AG04449 (cell line): ENCODE results near the gene AUNIP.

ENCODE experiments used
- CTCF ChIA-PET: fragments of 350-600 bp; formaldehyde crosslinking; extraction: SDS; loops from one replicate; lab custom pipeline; 2021; ENCODE audit warnings: antibody characterized with exemption; lab: Yijun Ruan, JAX
- POLR2A ChIA-PET: fragments of 400-600, 350-600 bp; formaldehyde crosslinking; extraction: SDS; loops from one replicate; lab custom pipeline; 2020; ENCODE audit warnings: antibody characterized with exemption, inconsistent platforms; lab: Yijun Ruan, JAX
- DNase-seq: peaks from one replicate; pipeline ENCODE4 v3.0.0-alpha.2; 2010; ENCODE audit warnings: low read depth, low spot score
- H3K4me3 ChIP-seq: 2 replicates; pipeline ENCODE4 v1.5.1; 2011; ENCODE audit warnings: low read depth, mild to moderate bottlenecking, control low read depth, low read length
- CTCF ChIP-seq: IDR thresholded peaks from one replicate; pipeline ENCODE4 v1.5.1; 2011; ENCODE audit warnings: mild to moderate bottlenecking, moderate library complexity, low read length, control low read depth, inconsistent platforms; ENCODE audit not compliant: insufficient read depth; ENCODE audit errors: missing control alignments

Gene AUNIP

DNA sequence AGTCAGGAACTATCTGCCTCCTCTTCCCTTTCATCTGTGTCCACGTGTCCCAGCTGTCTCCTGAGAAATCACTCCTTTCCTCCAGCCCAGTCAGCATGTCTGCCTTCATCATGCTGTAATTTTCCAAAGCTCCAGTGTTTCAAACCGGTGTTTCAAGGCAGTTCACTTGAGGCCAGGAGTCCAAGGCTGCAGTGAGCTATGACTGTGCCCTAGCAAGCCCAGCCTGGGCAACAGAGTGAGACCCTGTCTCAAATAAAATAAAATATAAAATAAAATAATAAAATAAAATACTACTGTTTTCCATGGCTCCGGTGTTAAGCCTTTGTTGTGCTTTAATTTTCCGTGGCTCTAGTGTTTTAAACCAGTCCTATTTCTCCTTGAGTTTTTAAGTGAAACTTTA is 67.1 kb downstream of the AUNIP start:
- no peak for DNase-seq
- ChIA-PET CTCF (interaction anchor here (1.3 to 24.7 kb wide), 4 partner anchors 12 to 180 kb away, joined by 3 to 468 read pairs (median 3); partner anchors contain the start of gene MAN1C1), POLR2A (no interaction called here)
- H3K4me3 ChIP-seq = no peak overlapping the region
- TF ChIP-seq CTCF = no peak

DNA sequence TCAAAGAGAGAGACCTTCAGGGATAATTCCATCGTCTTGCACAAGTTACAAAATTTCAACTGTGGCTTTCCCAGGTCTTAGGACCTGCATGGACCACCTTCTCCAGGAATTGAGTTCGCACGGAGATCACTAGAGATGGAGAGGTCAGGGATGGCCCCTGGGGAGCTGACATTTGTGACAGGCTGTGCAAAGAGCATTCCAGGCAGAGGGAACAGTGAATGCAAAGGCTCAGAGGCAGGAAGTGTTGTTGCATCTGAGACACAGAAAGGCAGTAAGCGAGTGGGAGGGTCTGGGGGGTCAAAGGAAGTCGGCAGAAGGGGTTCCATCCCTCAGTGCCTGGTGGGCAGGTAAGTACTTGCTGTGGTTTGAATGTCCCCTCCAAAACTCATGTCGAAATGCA is 68.8 kb downstream of the AUNIP start:
- DNase-seq = no peak
- H3K4me3 ChIP-seq = no peak overlapping the region
- ChIA-PET CTCF (no interaction called here), POLR2A (no interaction called here)
- TF ChIP-seq CTCF = no peak

DNA sequence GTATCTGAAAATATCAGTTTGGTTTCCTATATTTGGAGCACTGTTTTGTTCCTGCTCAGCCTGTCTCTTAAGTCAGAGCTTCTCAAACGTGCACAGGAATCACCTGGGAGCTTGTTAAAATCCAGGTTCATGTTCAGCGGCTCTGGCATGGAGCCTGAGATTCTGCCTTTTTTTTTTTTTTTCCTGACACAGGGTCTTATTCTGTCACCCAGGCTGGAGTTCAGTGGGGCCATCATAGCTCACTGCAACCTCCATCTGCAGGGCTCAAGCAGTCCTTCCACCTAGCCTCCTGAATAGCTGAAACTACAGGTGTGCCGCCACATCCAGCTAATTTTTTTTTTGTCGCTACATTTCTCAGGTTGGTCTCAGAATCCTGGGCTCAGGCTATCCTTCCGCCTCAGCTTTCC is 71.5 kb downstream of the AUNIP start:
- CTCF ChIA-PET = interaction anchor here (1.2 to 2.7 kb wide), 6 partner anchors 8 to 181 kb away, joined by 3 to 12 read pairs (median 6); no protein-coding TSS in a partner anchor
- H3K4me3 ChIP-seq = no peak overlapping the region
- no peak for TF ChIP-seq CTCF
- POLR2A ChIA-PET = no interaction called here
- no peak for DNase-seq

DNA sequence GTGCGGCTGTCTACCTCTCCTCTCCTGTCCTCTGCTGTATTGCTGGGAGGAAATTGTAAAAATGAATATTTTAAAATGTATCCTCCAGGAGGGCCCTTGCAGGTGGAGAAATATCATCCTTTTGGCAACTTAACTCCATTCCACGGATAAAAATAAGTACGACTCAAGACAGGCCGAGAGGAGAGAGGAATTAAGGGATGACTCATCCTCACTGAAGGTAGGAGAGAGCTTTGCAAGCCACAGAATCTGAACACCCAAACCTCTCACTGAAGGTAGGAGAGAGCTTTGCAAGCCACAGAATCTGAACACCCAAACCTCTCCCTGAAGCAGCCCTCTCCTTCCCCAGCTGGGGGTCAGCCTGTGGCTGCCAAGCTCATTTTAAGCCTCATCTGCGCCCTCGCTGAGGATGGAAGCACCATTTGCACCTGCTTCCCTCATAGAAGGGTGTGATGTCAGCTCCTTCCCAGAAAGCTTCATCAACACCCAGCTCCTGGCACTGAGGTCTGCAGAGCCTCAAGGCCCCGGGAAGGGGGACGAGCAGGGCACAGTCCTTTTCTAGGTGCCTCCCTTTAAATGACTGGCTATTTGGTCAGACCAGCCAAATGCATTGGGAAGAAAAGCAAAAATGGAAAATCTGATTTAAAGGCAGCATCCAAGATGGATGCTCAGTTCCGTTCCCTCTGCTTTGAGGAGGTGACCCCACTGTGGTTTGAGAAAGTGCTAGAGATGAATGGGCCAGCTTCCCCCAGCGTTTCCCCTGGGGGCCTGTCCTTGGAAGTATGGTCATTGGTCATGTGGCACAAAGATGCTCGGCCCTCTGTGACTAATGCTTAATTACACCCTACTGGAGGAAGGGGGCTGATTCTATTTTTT is 72.1 kb downstream of the AUNIP start:
- no peak for DNase-seq
- TF ChIP-seq CTCF = no peak
- ChIA-PET POLR2A (no interaction called here), CTCF (interaction anchor here (0.9 to 2.7 kb wide), 7 partner anchors 9 to 180 kb away, joined by 3 to 12 read pairs (median 5); no protein-coding TSS in a partner anchor)
- no peak overlapping the region for H3K4me3 ChIP-seq

DNA sequence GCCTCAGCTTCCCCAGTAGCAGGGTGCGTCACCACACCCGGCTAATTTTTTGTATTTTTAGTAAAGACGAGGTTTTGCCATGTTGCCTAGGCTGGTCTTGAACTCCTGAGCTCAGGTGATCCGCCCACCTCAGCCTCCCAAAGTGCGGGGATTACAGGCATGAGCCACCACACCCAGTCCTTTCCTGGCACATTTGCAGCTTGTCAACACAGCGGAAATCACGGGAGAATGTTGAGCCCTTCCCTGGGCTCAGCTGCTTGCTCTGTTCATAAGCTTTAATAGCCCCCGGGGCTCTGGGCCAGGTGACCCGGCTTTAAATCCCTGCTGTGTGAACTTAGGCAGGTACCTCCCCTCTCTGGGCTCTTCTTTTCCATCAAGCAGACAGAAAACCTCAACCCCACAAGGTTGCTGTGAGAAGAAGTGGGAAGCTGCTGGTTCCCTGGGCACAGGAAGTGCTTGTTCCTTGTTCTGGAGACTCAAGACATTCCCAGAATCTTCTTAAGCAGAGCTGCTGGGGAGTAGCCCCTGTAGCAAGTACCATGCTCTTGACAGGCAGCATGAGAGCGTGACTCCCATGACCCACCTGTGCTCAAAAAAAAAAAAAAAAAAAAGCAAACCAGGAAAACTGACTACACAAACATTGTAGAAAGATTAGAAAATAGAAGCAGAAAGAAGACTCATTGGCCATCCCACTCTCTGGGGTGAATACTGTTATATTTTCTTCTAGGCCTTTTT is 73.8 kb downstream of the AUNIP start:
- DNase-seq = no peak
- ChIA-PET POLR2A (interaction anchor here (0.7 kb wide), 1 partner anchor 177 kb away, joined by 5 read pairs; no protein-coding TSS in a partner anchor), CTCF (interaction anchor here (1.1 to 1.4 kb wide), 4 partner anchors 11 to 176 kb away, joined by 3 to 6 read pairs (median 4); no protein-coding TSS in a partner anchor)
- no peak overlapping the region for H3K4me3 ChIP-seq
- TF ChIP-seq CTCF = no peak

- ChIA-PET CTCF (interaction anchor here (1.1 kb wide), 1 partner anchor 11 kb away, joined by 3 read pairs; no protein-coding TSS in a partner anchor), POLR2A (no interaction called here)
- no peak for DNase-seq
- no peak for TF ChIP-seq CTCF
- no peak overlapping the region for H3K4me3 ChIP-seq
Observed at GRCh38 chr1:25784575-25785051, 74.6 kb downstream of the AUNIP start.
